ENCODE data around the gene MRPL14. TPM values are rescaled to one million over a fixed set of nuclear protein-coding genes. Genes with fewer than 3 reads are reported as not detected.

Gene MRPL14
- total and polyA plus RNA-seq, 2 of the 4 experiments (the other 2 are of a cell fraction) = 43.7 to 87.9 TPM

GRCh38 chr6:44079672-44080071 is 47.6 kb downstream of the MRPL14 start:
- Histone ChIP-seq H3K9me1 (ENCODE audit: insufficient read depth, low read length) (no peaks in the 10 kb centered on the region), H2AK9ac (replicated peaks; ENCODE audit: low read depth, low read length, poor library complexity) (no peak overlapping the region)
- in situ Hi-C loops (cut with MboI; ENCODE audit: low sequenced_read_pairs) = loop anchor here (5.0 to 10.0 kb wide), 2 partner anchors 412 to 475 kb away; no protein-coding TSS in a partner anchor

More at GRCh38 chr6:44079672-44080071, 47.6 kb downstream of the MRPL14 start:
- H2AFZ ChIP-seq (replicated peaks; ENCODE audit: low read length, poor library complexity) = no peak overlapping the region
- H3K4me2 ChIP-seq (ENCODE audit: low read depth, low read length) = no peak overlapping the region
- no peak overlapping the region for H2BK15ac ChIP-seq (ENCODE audit: low read depth, low read length)
- no peak overlapping the region for H4K8ac ChIP-seq (ENCODE audit: low read depth in 2 of 2, low read length in 2 of 2)
- ChIA-PET CTCF (interaction anchor here (0.6 to 1.5 kb wide), 5 partner anchors 46 to 471 kb away, joined by 3 to 15 read pairs (median 6); partner anchors contain the start of gene VEGFA), POLR2A (ENCODE audit: unreplicated experiment) (interaction anchor here (0.6 kb wide), 1 partner anchor 309 kb away, joined by 6 read pairs; the partner anchor contains the start of gene VEGFA)
- H3K18ac ChIP-seq (ENCODE audit: low read depth, low read length) = no peak overlapping the region
- no peak overlapping the region for H2BK5ac ChIP-seq (ENCODE audit: low read depth, low read length, poor library complexity, severe bottlenecking)
- H2AK5ac ChIP-seq (ENCODE audit: low read depth, low read length) = no peak overlapping the region
- dilution Hi-C loops (cut with HindIII; ENCODE audit: low sequenced_read_pairs, unreplicated experiment) = no loop called here
- no peaks in the 10 kb centered on the region for H3K27me3 ChIP-seq (ENCODE audit: control insufficient read depth, insufficient read depth, low read length)
- no TSS peak for BruUV-seq (replicated peaks)
- H4K91ac ChIP-seq (ENCODE audit: insufficient read depth, low read depth, low read length) = no peak overlapping the region
- peaks cover 12% of the 10 kb centered on the region for H3K4me1 ChIP-seq (ENCODE audit: control insufficient read depth, insufficient read depth, low read length)
- no CpG with 5 or more reads among the region's 3 CpGs for WGBS, 2 experiments (ENCODE audit: extremely low coverage in 2 of 2, insufficient read length in 1 of 2)
- H2BK120ac ChIP-seq (ENCODE audit: low read depth, low read length) = no peak overlapping the region
- H3K4ac ChIP-seq (ENCODE audit: low read depth, low read length) = no peak overlapping the region
- H3K27ac ChIP-seq (ENCODE audit: insufficient read depth, low read length) = no peak overlapping the region
- no peaks in the 10 kb centered on the region for H3K79me1 ChIP-seq (ENCODE audit: low read depth in 1 of 2, low read length in 2 of 2)
- H3K14ac ChIP-seq (replicated peaks; ENCODE audit: low read depth, low read length) = no peak overlapping the region
- H3K56ac ChIP-seq (ENCODE audit: extremely low read depth, insufficient read depth, low read length) = no peak overlapping the region
- no peak overlapping the region for H4K5ac ChIP-seq (ENCODE audit: low read depth, low read length)
- DNase-seq = no peak
- H3K23ac ChIP-seq (ENCODE audit: low read depth, low read length) = no peak overlapping the region
- ATAC-seq (ENCODE audit: low read depth) = no peak
- H4K20me1 ChIP-seq (ENCODE audit: insufficient read depth, low read length) = no peaks in the 10 kb centered on the region
- no peak overlapping the region for H3K9ac ChIP-seq (ENCODE audit: low read depth, low read length)
- no peak overlapping the region for H2BK20ac ChIP-seq (ENCODE audit: low read depth, low read length)
- H3K9me3 ChIP-seq (ENCODE audit: control insufficient read depth, insufficient read depth, low read length) = no peaks in the 10 kb centered on the region
- no peak for TF ChIP-seq CEBPB (IDR thresholded peaks at IDR 0.05; ENCODE audit: low read depth, low read length)
- intact Hi-C loops (cut with micrococcal nuclease) = loop anchor here (1.0 to 2.0 kb wide), 5 partner anchors 127 to 471 kb away; no protein-coding TSS in a partner anchor
- H3K4me3 ChIP-seq (ENCODE audit: insufficient read depth, low read depth, low read length) = no peak overlapping the region
- no peaks in the 10 kb centered on the region for H3K36me3 ChIP-seq (ENCODE audit: control insufficient read depth, insufficient read depth, low read length)

Data from IMR-90 (cell line).